ENCODE results near the gene CLCN2.

CLCN2 gene

GRCh38 chr3:184381261-184382224 lies 20.1 kb upstream of the CLCN2 start:
- DNase-seq (ENCODE audit: low read depth in 2 of 3, low spot score in 1 of 3): no peak

GRCh38 chr3:184380627-184381260 lies 19.3 kb upstream of the CLCN2 start:
- DNase-seq (ENCODE audit: low read depth in 2 of 3, low spot score in 1 of 3): no peak

- DNase-seq (ENCODE audit: low read depth in 2 of 3, low spot score in 1 of 3): no peak
These were observed 18.8 kb upstream of the CLCN2 start for GRCh38 chr3:184380185-184380626.

GRCh38 chr3:184379358-184380184 lies 18.2 kb upstream of the CLCN2 start, which contains the start of gene CHRD:
Gene CHRD, plus strand, starts transcription at chr3:184380054. Its CDS starts 265 bp downstream, at chr3:184380319.
- DNase-seq (ENCODE audit: low read depth in 2 of 3, low spot score in 1 of 3): no peak

GRCh38 chr3:184378651-184379357 lies 17.4 kb upstream of the CLCN2 start:
- no peak for DNase-seq (ENCODE audit: low read depth in 2 of 3, low spot score in 1 of 3)

- no peak for DNase-seq (ENCODE audit: low read depth in 2 of 3, low spot score in 1 of 3)
These were observed 16.6 kb upstream of the CLCN2 start, which contains the start of gene THPO for GRCh38 chr3:184377882-184378445. Gene THPO, minus strand, starts transcription at chr3:184378207. Its CDS starts 1,948 bp downstream, at chr3:184376259.

- no peak for DNase-seq (ENCODE audit: low read depth in 2 of 3, low spot score in 1 of 3)
These were observed 16.0 kb upstream of the CLCN2 start for GRCh38 chr3:184377374-184377773.

- no peak for DNase-seq (ENCODE audit: low read depth in 2 of 3, low spot score in 1 of 3)
These were observed 14.5 kb upstream of the CLCN2 start for GRCh38 chr3:184375747-184376461.

- no peak for DNase-seq (ENCODE audit: low read depth in 2 of 3, low spot score in 1 of 3)
These were observed 12.0 kb upstream of the CLCN2 start for GRCh38 chr3:184373422-184373821.

- DNase-seq (ENCODE audit: low read depth in 2 of 3, low spot score in 1 of 3): no peak
These were observed 11.5 kb upstream of the CLCN2 start for GRCh38 chr3:184372911-184373310.

- no peak for DNase-seq (ENCODE audit: low read depth in 2 of 3, low spot score in 1 of 3)
These were observed 11.0 kb upstream of the CLCN2 start for GRCh38 chr3:184372296-184372821.

- DNase-seq (ENCODE audit: low read depth in 2 of 3, low spot score in 1 of 3): peak; percentile 44 to 50 (median 44)
These were observed 10.2 kb upstream of the CLCN2 start for GRCh38 chr3:184371570-184372018.

GRCh38 chr3:184368586-184369183 lies 7.3 kb upstream of the CLCN2 start:
- DNase-seq (ENCODE audit: low read depth in 2 of 3, low spot score in 1 of 3): no peak

GRCh38 chr3:184368116-184368515 lies 6.7 kb upstream of the CLCN2 start:
- DNase-seq (ENCODE audit: low read depth in 2 of 3, low spot score in 1 of 3): no peak

- DNase-seq (ENCODE audit: low read depth in 2 of 3, low spot score in 1 of 3): no peak
These were observed 5.3 kb upstream of the CLCN2 start for GRCh38 chr3:184366619-184367289.

GRCh38 chr3:184362668-184363546 lies 1.5 kb upstream of the CLCN2 start:
- peak; percentile 91 to 96 (median 93) for DNase-seq (ENCODE audit: low read depth in 2 of 3, low spot score in 1 of 3)

Measured in stimulated activated CD4-positive, alpha-beta T cell treated with anti-CD3 and anti-CD28 coated beads, Interleukin-12 subunit alpha, Interleukin-12 subunit beta, amount 100 ng/mL, for 48 hours (primary cell).